Neutrophil (primary cell): ENCODE results near the gene CERKL.

Source experiments
- H3K27ac ChIP-seq: fragments of 200-600 bp; sonication (generic); 2 replicates; pipeline ENCODE4 v1.5.1; 2016; ENCODE audit warnings: mild to moderate bottlenecking, moderate library complexity
- H3K27me3 ChIP-seq: fragments of 200-600 bp; sonication (generic); 2 replicates; pipeline ENCODE4 v1.6.0; 2016; ENCODE audit warnings: mild to moderate bottlenecking
- H3K36me3 ChIP-seq: fragments of 200-600 bp; sonication (generic); 2 replicates; pipeline ENCODE4 v1.5.1; 2017
- H3K4me1 ChIP-seq, 2 experiments: fragments of 200-600 bp in 1 of 2; sonication (generic) in 1 of 2; 1 replicate in 1 of 2; 2 replicates in 1 of 2; pipeline versions ENCODE4 v1.5.1 to v1.6.1; 2013 to 2016; ENCODE audit warnings: low read depth in 1 of 2, low read length in 1 of 2, mild to moderate bottlenecking in 1 of 2, moderate library complexity in 1 of 2; ENCODE audit not compliant: control insufficient read depth in 1 of 2, insufficient read depth in 1 of 2
- H3K4me3 ChIP-seq, 2 experiments: fragments of 200-600 bp in 1 of 2; sonication (generic) in 1 of 2; 1 replicate in 1 of 2; 2 replicates in 1 of 2; pipeline ENCODE4 v1.5.1; 2013 to 2016; ENCODE audit warnings: low read depth in 1 of 2, low read length in 1 of 2, mild to moderate bottlenecking in 1 of 2, moderate library complexity in 1 of 2
- H3K9me3 ChIP-seq: fragments of 200-600 bp; sonication (generic); 2 replicates; pipeline ENCODE4 v1.5.1; 2016
- CTCF ChIP-seq: fragments of 200-600 bp; sonication (generic); IDR thresholded peaks from 2 replicates; pipeline ENCODE4 v1.5.1; 2016; ENCODE audit warnings: antibody characterized with exemption

The CERKL gene

GRCh38 chr2:181649436-181649979 lies 7.4 kb downstream of the CERKL start:
- Histone ChIP-seq H3K27me3 (peaks cover 34% of the 10 kb centered on the region), H3K27ac (no peak overlapping the region), H3K4me3 (no peak overlapping the region)

GRCh38 chr2:181648478-181649155 lies 8.3 kb downstream of the CERKL start:
- H3K4me3 ChIP-seq: no peak overlapping the region
- H3K27ac ChIP-seq: no peak overlapping the region
- H3K36me3 ChIP-seq: no peaks in the 10 kb centered on the region
- TF ChIP-seq CTCF: no peak
- peaks cover 0 to 7% of the 10 kb centered on the region in 2 experiments for H3K4me1 ChIP-seq
- peaks cover 25% of the 10 kb centered on the region for H3K27me3 ChIP-seq
- no peaks in the 10 kb centered on the region for H3K9me3 ChIP-seq

More at GRCh38 chr2:181649436-181649979, 7.4 kb downstream of the CERKL start:
- TF ChIP-seq CTCF: no peak
- Histone ChIP-seq H3K4me1 (peaks cover 0 to 7% of the 10 kb centered on the region in 2 experiments), H3K36me3 (no peaks in the 10 kb centered on the region), H3K9me3 (no peaks in the 10 kb centered on the region)

- Histone ChIP-seq H3K27ac (no peak overlapping the region), H3K9me3 (no peaks in the 10 kb centered on the region), H3K36me3 (no peaks in the 10 kb centered on the region), H3K4me1 (peaks cover 0 to 7% of the 10 kb centered on the region in 2 experiments), H3K4me3 (no peak overlapping the region), H3K27me3 (peaks cover 4% of the 10 kb centered on the region)
- TF ChIP-seq CTCF: no peak
Observed at GRCh38 chr2:181646415-181646987, 10.4 kb downstream of the CERKL start.

GRCh38 chr2:181643151-181643550 lies 13.8 kb downstream of the CERKL start:
- H3K27me3 ChIP-seq: no peaks in the 10 kb centered on the region
- H3K9me3 ChIP-seq: no peaks in the 10 kb centered on the region
- H3K4me3 ChIP-seq: no peak overlapping the region
- no peak for TF ChIP-seq CTCF
- H3K4me1 ChIP-seq: peaks cover under 1 to 9% of the 10 kb centered on the region in 2 experiments
- H3K36me3 ChIP-seq: no peaks in the 10 kb centered on the region
- H3K27ac ChIP-seq: no peak overlapping the region

- Histone ChIP-seq H3K36me3 (no peaks in the 10 kb centered on the region), H3K9me3 (no peaks in the 10 kb centered on the region), H3K4me3 (no peak overlapping the region), H3K27ac (no peak overlapping the region), H3K27me3 (no peaks in the 10 kb centered on the region), H3K4me1 (peaks cover 10 to 19% of the 10 kb centered on the region in 2 experiments)
- TF ChIP-seq CTCF: no peak
Observed at GRCh38 chr2:181642086-181642485, 14.8 kb downstream of the CERKL start.
